PC-9 (cell line): Measurements from ENCODE around the gene TCIRG1. TPM values are rescaled to one million over a fixed set of nuclear protein-coding genes. Genes with fewer than 3 reads are reported as not detected.
A peak's percentile ranks its signal among the peaks of the same experiment; 100 is the strongest.

Experiments used
- BruUV-seq: library from RNA; stranded (reverse); fragments of 400-500 nt; replicated peaks from 2 replicates; lab custom pipeline; 2021; lab: Mats Ljungman, UMichigan
- CTCF ChIA-PET: fragments of 300-600 bp; sonication (Branson Sonifier 250); formaldehyde crosslinking; loops from one replicate; lab custom pipeline; 2022; ENCODE audit warnings: antibody characterized with exemption; lab: Charles Lee
- POLR2A ChIA-PET: fragments of 300-600 bp; sonication (Branson Sonifier 250); formaldehyde crosslinking; loops from one replicate; lab custom pipeline; 2022; ENCODE audit warnings: antibody characterized with exemption; ENCODE audit not compliant: unreplicated experiment; lab: Charles Lee
- DNase-seq, 2 experiments: peaks; one replicate each; pipeline versions ENCODE4 v3.0.0 to v3.0.0-alpha.2; 2015 to 2022; ENCODE audit warnings: mixed read lengths in 1 of 2
- H2AFZ ChIP-seq: fragments of 200-600 bp; sonication (generic); 2 replicates; pipeline ENCODE4 v1.8.1; 2017; ENCODE audit warnings: antibody characterized with exemption
- H3F3A ChIP-seq: fragments of 200-600 bp; sonication (generic); 2 replicates; pipeline ENCODE4 v1.8.1; 2017; ENCODE audit warnings: antibody characterized with exemption, mild to moderate bottlenecking, low read depth; ENCODE audit not compliant: insufficient read depth
- H3K27ac ChIP-seq: fragments of 200-600 bp; sonication (generic); 2 replicates; pipeline ENCODE4 v1.6.1; 2016; ENCODE audit warnings: mixed run types
- H3K27me3 ChIP-seq: fragments of 200-600 bp; sonication (generic); 2 replicates; pipeline ENCODE4 v1.6.1; 2016; ENCODE audit warnings: low read depth, mixed run types; ENCODE audit not compliant: insufficient read depth
- H3K36me3 ChIP-seq: fragments of 200-600 bp; sonication (generic); 2 replicates; pipeline ENCODE4 v1.6.1; 2016; ENCODE audit warnings: low read depth, mixed run types
- H3K4me1 ChIP-seq: fragments of 200-600 bp; sonication (generic); replicated peaks from 2 replicates; pipeline ENCODE4 v1.6.1; 2016; ENCODE audit warnings: mixed run types; ENCODE audit not compliant: insufficient read depth
- H3K4me2 ChIP-seq: fragments of 200-600 bp; sonication (generic); 2 replicates; pipeline ENCODE4 v1.6.1; 2017; ENCODE audit warnings: mixed run types
- H3K4me3 ChIP-seq: fragments of 200-600 bp; sonication (generic); 2 replicates; pipeline ENCODE4 v1.6.1; 2016; ENCODE audit warnings: mixed run types
- H3K79me2 ChIP-seq: fragments of 200-600 bp; sonication (generic); 2 replicates; pipeline ENCODE4 v1.6.1; 2017; ENCODE audit warnings: low read depth, mixed run types
- H3K9me2 ChIP-seq: fragments of 200-600 bp; sonication (generic); 2 replicates; pipeline ENCODE4 v1.8.1; 2017; ENCODE audit warnings: mild to moderate bottlenecking; ENCODE audit not compliant: insufficient read depth
- H3K9me3 ChIP-seq: fragments of 200-600 bp; sonication (generic); 2 replicates; pipeline ENCODE4 v1.8.1; 2016; ENCODE audit warnings: low read depth; ENCODE audit not compliant: insufficient read depth
- H4K20me1 ChIP-seq: fragments of 200-600 bp; sonication (generic); 2 replicates; pipeline ENCODE4 v1.8.1; 2017; ENCODE audit not compliant: insufficient read depth
- EZH2 ChIP-seq: fragments of 200-600 bp; sonication (generic); IDR thresholded peaks from 2 replicates; pipeline ENCODE4 v1.8.0; 2017; ENCODE audit warnings: antibody characterized with exemption, low read depth
- intact Hi-C: fragments of 100-400 bp; cut with micrococcal nuclease; formaldehyde crosslinking; loops from one replicate; pipeline ENCODE4 v1.10.0; 2022; ENCODE audit not compliant: unreplicated experiment
- total RNA-seq: library from RNA; stranded (reverse); gene quantifications from 2 replicates; pipeline ENCODE4 v1.2.3, GENCODE V29; 2021
- TF ChIP-seq, protein P1 (sequence below): fragments of 200-600 bp; sonication (generic); conservative IDR thresholded peaks from 2 replicates; pipeline ENCODE4 v1.6.1; 2017; ENCODE audit warnings: mixed run types, antibody characterized with exemption, mild to moderate bottlenecking, moderate library complexity

TCIRG1 gene
- total RNA-seq, 1 experiment from 2014 or later = 125 TPM

DNA sequence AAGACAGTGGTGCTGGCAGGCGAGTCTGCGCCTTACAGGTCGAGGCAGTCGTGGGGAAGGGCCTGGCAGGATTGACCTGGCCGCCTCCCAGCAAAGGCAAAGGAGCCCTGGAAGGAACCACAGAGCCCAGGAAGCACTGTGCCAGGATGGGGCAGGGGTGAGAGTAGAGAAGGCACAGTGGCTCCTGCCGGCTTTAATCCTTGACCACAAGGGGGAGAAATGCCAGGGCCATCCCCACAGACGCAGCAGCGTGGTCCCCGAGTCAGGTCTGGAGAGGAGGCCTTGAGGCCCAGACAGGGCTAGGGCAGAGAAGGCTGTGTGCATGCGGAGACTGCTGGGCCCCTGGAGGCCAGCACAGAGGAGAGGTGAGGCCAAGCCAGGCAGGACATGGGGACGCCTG lies 18.2 kb upstream of the TCIRG1 start:
- BruUV-seq = no TSS peak
- ChIA-PET POLR2A (interaction anchor here (0.6 to 0.7 kb wide), 3 partner anchors 128 to 390 kb away, joined by 3 to 8 read pairs (median 6); no protein-coding TSS in a partner anchor), CTCF (interaction anchor here (1.2 to 1.5 kb wide), 2 partner anchors 10 to 18 kb away, joined by 4 to 8 read pairs; partner anchors contain the start of gene ALDH3B1)
- Histone ChIP-seq H3K79me2 (0 out of 2 replicates have a peak, but pooled peaks cover 1% of the 10 kb centered on the region), H3K9me2 (no peaks in the 10 kb centered on the region), H2AFZ (no peak overlapping the region), H3K4me2 (peak overlapping the region; percentile 35; the same call in 1 of the 2 replicates), H4K20me1 (no peaks in the 10 kb centered on the region), H3F3A (peaks cover 46% of the 10 kb centered on the region), H3K4me3 (no peak overlapping the region), H3K4me1 (peaks cover 45% of the 10 kb centered on the region), H3K9me3 (no peaks in the 10 kb centered on the region), H3K27ac (no peak overlapping the region), H3K36me3 (no peaks in the 10 kb centered on the region), H3K27me3 (no peaks in the 10 kb centered on the region)
- TF ChIP-seq EZH2 = no peak
- TF ChIP-seq, protein P1, sequence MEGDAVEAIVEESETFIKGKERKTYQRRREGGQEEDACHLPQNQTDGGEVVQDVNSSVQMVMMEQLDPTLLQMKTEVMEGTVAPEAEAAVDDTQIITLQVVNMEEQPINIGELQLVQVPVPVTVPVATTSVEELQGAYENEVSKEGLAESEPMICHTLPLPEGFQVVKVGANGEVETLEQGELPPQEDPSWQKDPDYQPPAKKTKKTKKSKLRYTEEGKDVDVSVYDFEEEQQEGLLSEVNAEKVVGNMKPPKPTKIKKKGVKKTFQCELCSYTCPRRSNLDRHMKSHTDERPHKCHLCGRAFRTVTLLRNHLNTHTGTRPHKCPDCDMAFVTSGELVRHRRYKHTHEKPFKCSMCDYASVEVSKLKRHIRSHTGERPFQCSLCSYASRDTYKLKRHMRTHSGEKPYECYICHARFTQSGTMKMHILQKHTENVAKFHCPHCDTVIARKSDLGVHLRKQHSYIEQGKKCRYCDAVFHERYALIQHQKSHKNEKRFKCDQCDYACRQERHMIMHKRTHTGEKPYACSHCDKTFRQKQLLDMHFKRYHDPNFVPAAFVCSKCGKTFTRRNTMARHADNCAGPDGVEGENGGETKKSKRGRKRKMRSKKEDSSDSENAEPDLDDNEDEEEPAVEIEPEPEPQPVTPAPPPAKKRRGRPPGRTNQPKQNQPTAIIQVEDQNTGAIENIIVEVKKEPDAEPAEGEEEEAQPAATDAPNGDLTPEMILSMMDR = peak; percentile 45
- peak in 1 of 2 experiments; percentile 88 for DNase-seq
- intact Hi-C loops = loop anchor here (1.0 kb wide), 1 partner anchor 10 kb away; the partner anchor contains the start of gene ALDH3B1

DNA sequence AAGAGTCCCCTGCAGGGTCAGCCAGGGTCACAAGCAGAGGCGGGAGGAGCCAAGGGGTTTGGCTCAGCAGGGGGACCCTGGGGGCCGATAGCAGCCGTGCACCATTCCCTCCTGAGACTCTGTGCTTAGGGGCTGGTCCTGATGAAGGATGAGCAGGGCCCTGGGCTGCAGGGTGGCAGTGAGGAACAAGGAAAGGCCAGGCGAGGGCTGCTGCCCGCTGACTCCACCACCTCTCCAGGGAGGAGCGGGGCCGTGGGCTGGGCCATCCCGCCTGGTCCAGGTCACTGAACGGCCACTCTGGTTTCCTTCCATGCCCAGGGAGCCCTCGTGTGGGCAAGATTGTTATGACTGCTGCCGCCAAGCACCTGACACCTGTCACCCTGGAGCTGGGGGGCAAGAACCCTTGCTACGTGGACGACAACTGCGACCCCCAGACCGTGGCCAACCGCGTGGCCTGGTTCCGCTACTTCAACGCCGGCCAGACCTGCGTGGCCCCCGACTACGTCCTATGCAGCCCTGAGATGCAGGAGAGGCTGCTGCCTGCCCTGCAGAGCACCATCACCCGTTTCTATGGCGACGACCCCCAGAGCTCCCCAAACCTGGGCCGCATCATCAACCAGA lies 17.5 kb upstream of the TCIRG1 start:
- H2AFZ ChIP-seq = no peak overlapping the region
- peak; percentile 59 to 82 for DNase-seq
- H3K4me1 ChIP-seq = peaks cover 38% of the 10 kb centered on the region
- no peak overlapping the region for H3K27ac ChIP-seq
- TF ChIP-seq, protein P1 = peak; percentile 79
- TF ChIP-seq EZH2 = no peak
- CTCF ChIA-PET = interaction anchor here (0.6 to 1.5 kb wide), 3 partner anchors 11 to 91 kb away, joined by 3 to 8 read pairs (median 4); partner anchors contain the start of gene ALDH3B1
- POLR2A ChIA-PET = interaction anchor here (0.6 kb wide), 1 partner anchor 10 kb away, joined by 4 read pairs; no protein-coding TSS in a partner anchor
- H3K4me3 ChIP-seq = no peak overlapping the region
- H3K79me2 ChIP-seq = no peaks in the 10 kb centered on the region
- H3K4me2 ChIP-seq = peak overlapping the region; percentile 35
- no peaks in the 10 kb centered on the region for H3K9me3 ChIP-seq
- BruUV-seq = no TSS peak
- H4K20me1 ChIP-seq = no peaks in the 10 kb centered on the region
- intact Hi-C loops = no loop called here
- no peaks in the 10 kb centered on the region for H3K27me3 ChIP-seq
- H3K36me3 ChIP-seq = no peaks in the 10 kb centered on the region
- H3K9me2 ChIP-seq = no peaks in the 10 kb centered on the region
- peaks cover 47% of the 10 kb centered on the region for H3F3A ChIP-seq

DNA sequence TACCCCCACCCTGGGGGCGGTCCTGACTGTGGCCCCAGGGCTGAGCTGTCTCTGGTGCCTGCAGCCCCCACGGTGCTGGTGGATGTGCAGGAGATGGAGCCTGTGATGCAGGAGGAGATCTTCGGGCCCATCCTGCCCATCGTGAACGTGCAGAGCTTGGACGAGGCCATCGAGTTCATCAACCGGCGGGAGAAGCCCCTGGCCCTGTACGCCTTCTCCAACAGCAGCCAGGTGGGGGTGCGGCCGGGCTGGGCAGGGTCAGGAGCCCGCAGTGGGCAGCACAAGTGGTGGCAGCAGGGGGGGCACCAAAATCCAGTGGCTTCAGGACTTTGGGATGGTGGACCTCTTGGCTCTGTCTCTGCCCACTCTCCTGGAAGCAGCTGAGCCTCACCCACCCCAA lies 16.3 kb upstream of the TCIRG1 start:
- no peaks in the 10 kb centered on the region for H4K20me1 ChIP-seq
- no peaks in the 10 kb centered on the region for H3K9me2 ChIP-seq
- intact Hi-C loops = no loop called here
- no peaks in the 10 kb centered on the region for H3K27me3 ChIP-seq
- H3K27ac ChIP-seq = no peak overlapping the region
- no peak overlapping the region for H3K4me2 ChIP-seq
- BruUV-seq = no TSS peak
- TF ChIP-seq, protein P1 = no peak
- TF ChIP-seq EZH2 = no peak
- H2AFZ ChIP-seq = no peak overlapping the region
- peaks cover 34% of the 10 kb centered on the region for H3F3A ChIP-seq
- peaks cover 30% of the 10 kb centered on the region for H3K4me1 ChIP-seq
- H3K36me3 ChIP-seq = no peaks in the 10 kb centered on the region
- peaks cover 7% of the 10 kb centered on the region for H3K79me2 ChIP-seq
- ChIA-PET CTCF (no interaction called here), POLR2A (no interaction called here)
- DNase-seq = no peak
- H3K4me3 ChIP-seq = no peak overlapping the region
- no peaks in the 10 kb centered on the region for H3K9me3 ChIP-seq
